DOHH2 (cell line): ENCODE measurements around the gene TMEM39B.

ENCODE experiments used
- CTCF ChIP-seq: fragments of 200-600 bp; sonication (generic); IDR thresholded peaks from one replicate; pipeline ENCODE4 v1.5.1; 2014; ENCODE audit warnings: antibody characterized with exemption, mild to moderate bottlenecking, low read depth, low read length; ENCODE audit not compliant: poor library complexity, severe bottlenecking
- EZH2phosphoT487 ChIP-seq: fragments of 200-600 bp; sonication (generic); IDR thresholded peaks from 2 replicates; pipeline ENCODE4 v1.6.1; 2017; ENCODE audit warnings: borderline replicate concordance, mild to moderate bottlenecking, antibody characterized with exemption, low read length, moderate library complexity, mixed read lengths

DNA sequence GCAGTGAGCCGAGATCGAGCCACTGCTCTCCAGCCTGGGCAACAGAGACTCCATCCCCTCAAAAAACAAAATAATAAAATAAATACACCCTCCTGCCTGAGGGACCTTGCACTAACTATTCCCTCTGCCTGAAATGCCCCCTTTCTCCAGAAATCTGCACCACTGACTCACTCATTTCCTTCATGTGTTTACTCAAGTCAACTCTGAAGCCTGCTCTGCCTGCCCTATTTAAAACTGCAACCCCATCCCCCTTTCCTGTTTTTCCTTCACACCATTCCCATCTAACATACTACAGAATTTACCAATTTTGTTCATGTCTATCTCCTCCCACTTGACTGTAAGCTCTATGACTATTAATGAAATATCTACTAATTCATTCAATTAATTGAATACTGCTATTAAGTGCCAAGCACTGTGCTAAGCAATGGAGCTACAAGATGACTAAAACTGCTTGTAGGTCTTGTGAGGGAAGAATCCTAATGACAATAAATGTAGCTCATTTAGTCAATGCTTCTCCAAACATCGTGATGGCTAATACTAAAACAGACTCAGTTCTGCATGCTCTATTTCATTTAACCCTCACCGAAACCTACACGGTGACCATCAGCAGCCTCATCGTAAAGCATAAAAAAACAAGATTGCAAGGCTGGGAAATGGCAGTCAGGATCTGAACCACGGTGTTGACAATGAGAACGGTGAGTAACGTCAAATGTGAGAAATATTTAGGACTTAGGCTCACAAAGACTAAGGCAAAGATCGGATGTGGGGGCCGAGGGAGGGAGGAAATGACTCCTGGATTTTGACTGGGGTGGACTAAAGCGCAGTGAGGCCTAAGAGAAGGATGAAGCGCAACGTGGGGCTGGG is 749 bp upstream of the TMEM39B start:
- TF ChIP-seq CTCF: no peak
- TF ChIP-seq EZH2phosphoT487: no peak
